Right atrium auricular region (tissue), 2 donors: ENCODE data around the gene SPTAN1. TPM values are rescaled to one million over a fixed set of nuclear protein-coding genes. Genes with fewer than 3 reads are reported as not detected.
A peak's percentile ranks its signal among the peaks of the same experiment; 100 is the strongest.

Experiments
- DNase-seq: peaks from one replicate; pipeline ENCODE4 v3.0.0-alpha.2; 2019; ENCODE audit warnings: low spot score
- H3K27ac ChIP-seq, 2 donors: fragments of 200-600 bp; sonication (generic); 1 replicate in 1 of 2; 2 replicates in 1 of 2; pipeline ENCODE4 v1.5.1; 2016 to 2019
- H3K27me3 ChIP-seq, 2 donors: fragments of 200-600 bp; sonication (generic); one replicate each; pipeline versions ENCODE4 v1.5.1 to v1.6.0; 2017 to 2019
- H3K36me3 ChIP-seq: fragments of 200-600 bp; sonication (generic); one replicate; pipeline ENCODE4 v1.5.1; 2016
- H3K4me1 ChIP-seq, 2 donors: fragments of 200-600 bp; sonication (generic); one replicate each; pipeline versions ENCODE4 v1.5.1 to v1.6.0; 2017 to 2019
- H3K4me3 ChIP-seq, 2 donors: fragments of 200-600 bp; sonication (generic); 1 replicate in 1 of 2; 2 replicates in 1 of 2; pipeline ENCODE4 v1.5.1; 2017 to 2019; ENCODE audit warnings: mild to moderate bottlenecking in 1 of 2, moderate library complexity in 1 of 2
- H3K9me3 ChIP-seq, 2 donors: fragments of 200-600 bp; sonication (generic); one replicate each; pipeline ENCODE4 v1.5.1; 2019
- CTCF ChIP-seq, 2 donors: fragments of 200-600 bp; sonication (generic); IDR thresholded peaks; one replicate each; pipeline ENCODE4 v1.5.1; 2019; ENCODE audit warnings: antibody characterized with exemption in 2 of 2
- total RNA-seq, 2 donors: library from RNA; depleted of rRNA; stranded (reverse); fragments of >200 nt; gene quantifications; one replicate each; pipeline ENCODE4 v1.1.0, GENCODE V29; 2016

SPTAN1 gene
- total RNA-seq, 2 donors from 2014 or later, result 233 to 270 TPM

- H3K4me1 ChIP-seq, result peaks cover 0 to 58% of the 10 kb centered on the region in 2 donors
- TF ChIP-seq CTCF (IDR thresholded peaks at IDR 0.05), result no peak
- peak overlapping the region; percentile 99 for H3K27ac ChIP-seq
- H3K4me3 ChIP-seq, result peak overlapping the region in 1 of 2 donors; percentile 99
- no peaks in the 10 kb centered on the region for H3K36me3 ChIP-seq
- H3K27me3 ChIP-seq, result no peaks in the 10 kb centered on the region
- H3K9me3 ChIP-seq, result no peaks in the 10 kb centered on the region
- peak; percentile 64 for DNase-seq
These were observed 1.4 kb upstream of the SPTAN1 start for GRCh38 chr9:128550770-128551656.

- no peak for DNase-seq
- no peak for TF ChIP-seq CTCF (IDR thresholded peaks at IDR 0.05)
- H3K4me1 ChIP-seq, result peaks cover 0 to 65% of the 10 kb centered on the region in 2 donors
- H3K9me3 ChIP-seq, result no peaks in the 10 kb centered on the region
- H3K27ac ChIP-seq, result peak overlapping the region; percentile 99
- no peaks in the 10 kb centered on the region for H3K36me3 ChIP-seq
- H3K4me3 ChIP-seq, result peak overlapping the region; percentile 57 to 99
- no peaks in the 10 kb centered on the region for H3K27me3 ChIP-seq
These were observed 682 bp upstream of the SPTAN1 start for GRCh38 chr9:128551657-128552152.

- no peaks in the 10 kb centered on the region for H3K9me3 ChIP-seq
- no peak for TF ChIP-seq CTCF (IDR thresholded peaks at IDR 0.05)
- DNase-seq, result no peak
- no peaks in the 10 kb centered on the region for H3K27me3 ChIP-seq
- H3K27ac ChIP-seq, result peak overlapping the region; percentile 99
- no peaks in the 10 kb centered on the region for H3K36me3 ChIP-seq
- peaks cover 0 to 75% of the 10 kb centered on the region in 2 donors for H3K4me1 ChIP-seq
- H3K4me3 ChIP-seq, result peak overlapping the region; percentile 97 to 99
These were observed 505 bp downstream of the SPTAN1 start for GRCh38 chr9:128552744-128553440.

GRCh38 chr9:128553728-128554127 is 1.3 kb downstream of the SPTAN1 start:
- peak overlapping the region; percentile 99 for H3K27ac ChIP-seq
- H3K4me3 ChIP-seq, result peak overlapping the region; percentile 97 to 99
- H3K27me3 ChIP-seq, result no peaks in the 10 kb centered on the region
- H3K36me3 ChIP-seq, result no peaks in the 10 kb centered on the region
- no peaks in the 10 kb centered on the region for H3K9me3 ChIP-seq
- DNase-seq, result no peak
- no peak for TF ChIP-seq CTCF (IDR thresholded peaks at IDR 0.05)
- peaks cover 0 to 82% of the 10 kb centered on the region in 2 donors for H3K4me1 ChIP-seq

- Histone ChIP-seq H3K36me3 (no peaks in the 10 kb centered on the region), H3K27me3 (no peaks in the 10 kb centered on the region), H3K4me3 (peak overlapping the region; percentile 97 to 99), H3K9me3 (no peaks in the 10 kb centered on the region), H3K27ac (peak overlapping the region; percentile 99), H3K4me1 (peaks cover 0 to 82% of the 10 kb centered on the region in 2 donors)
- no peak for TF ChIP-seq CTCF (IDR thresholded peaks at IDR 0.05)
- DNase-seq, result peak; percentile 85
These were observed 1.9 kb downstream of the SPTAN1 start for GRCh38 chr9:128554155-128554862.
